Measurements from ENCODE around the gene TLCD3B.

DNA sequence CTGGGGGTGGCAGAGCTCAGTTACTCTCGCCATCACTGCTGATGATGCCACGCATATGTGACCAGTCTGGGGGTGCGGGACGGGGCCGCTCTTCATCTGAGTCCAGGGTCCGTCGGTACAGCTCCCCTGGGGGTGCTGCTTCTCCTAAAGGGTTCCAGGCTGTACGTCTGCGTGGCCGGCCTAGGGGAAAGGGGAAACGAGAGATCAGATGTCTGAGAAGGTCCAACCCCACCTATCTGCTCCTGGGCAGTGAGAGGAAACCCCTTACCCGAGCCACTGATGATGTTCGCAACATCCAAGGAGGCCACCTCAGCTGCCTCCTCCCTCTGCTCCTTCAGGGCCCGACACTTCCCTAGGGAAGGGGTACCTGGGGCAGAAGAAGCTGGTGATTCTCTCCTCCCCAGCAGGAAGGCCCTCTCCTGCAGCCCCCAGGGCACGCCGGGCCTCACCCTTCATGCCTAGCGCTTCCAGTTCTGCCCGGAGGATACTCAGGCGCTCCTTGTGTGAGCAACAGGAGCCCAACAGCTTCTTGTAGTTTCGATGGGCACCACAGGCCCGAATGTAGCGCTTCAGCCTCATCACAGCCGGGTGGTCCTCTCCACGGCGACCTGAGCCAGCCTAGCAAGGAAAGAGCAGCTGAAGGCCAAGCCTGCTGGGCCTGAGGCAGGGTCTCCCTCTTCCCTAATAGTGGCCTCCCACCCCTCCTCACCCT lies 37.7 kb downstream of the TLCD3B start:
- TF ChIP-seq POLR2A (IDR thresholded peaks at IDR 0.05): no peak
- TF ChIP-seq, protein P1, sequence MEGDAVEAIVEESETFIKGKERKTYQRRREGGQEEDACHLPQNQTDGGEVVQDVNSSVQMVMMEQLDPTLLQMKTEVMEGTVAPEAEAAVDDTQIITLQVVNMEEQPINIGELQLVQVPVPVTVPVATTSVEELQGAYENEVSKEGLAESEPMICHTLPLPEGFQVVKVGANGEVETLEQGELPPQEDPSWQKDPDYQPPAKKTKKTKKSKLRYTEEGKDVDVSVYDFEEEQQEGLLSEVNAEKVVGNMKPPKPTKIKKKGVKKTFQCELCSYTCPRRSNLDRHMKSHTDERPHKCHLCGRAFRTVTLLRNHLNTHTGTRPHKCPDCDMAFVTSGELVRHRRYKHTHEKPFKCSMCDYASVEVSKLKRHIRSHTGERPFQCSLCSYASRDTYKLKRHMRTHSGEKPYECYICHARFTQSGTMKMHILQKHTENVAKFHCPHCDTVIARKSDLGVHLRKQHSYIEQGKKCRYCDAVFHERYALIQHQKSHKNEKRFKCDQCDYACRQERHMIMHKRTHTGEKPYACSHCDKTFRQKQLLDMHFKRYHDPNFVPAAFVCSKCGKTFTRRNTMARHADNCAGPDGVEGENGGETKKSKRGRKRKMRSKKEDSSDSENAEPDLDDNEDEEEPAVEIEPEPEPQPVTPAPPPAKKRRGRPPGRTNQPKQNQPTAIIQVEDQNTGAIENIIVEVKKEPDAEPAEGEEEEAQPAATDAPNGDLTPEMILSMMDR (IDR thresholded peaks at IDR 0.05): no peak
- no peak for TF ChIP-seq EP300 (IDR thresholded peaks at IDR 0.05)

Measured in tibial nerve (tissue), 4 donors.